ENCODE measurements around the gene BDKRB2. TPM values are rescaled to one million over a fixed set of nuclear protein-coding genes. Genes with fewer than 3 reads are reported as not detected.

The BDKRB2 gene
- total RNA-seq, 1 experiment from 2014 or later: 8.8 TPM

GRCh38 chr14:96267336-96267735 is 62.7 kb downstream of the BDKRB2 start:
- H3K36me3 ChIP-seq: peaks cover 51% of the 10 kb centered on the region
- peak; percentile 68 for DNase-seq
- H3K4me3 ChIP-seq: no peak overlapping the region
- no peaks in the 10 kb centered on the region for H3K27me3 ChIP-seq
- peaks cover under 1% of the 10 kb centered on the region; the same call in 1 of the 2 replicates for H3K9me3 ChIP-seq

- peak; percentile 37 for DNase-seq
- no peaks in the 10 kb centered on the region for H3K27me3 ChIP-seq
- H3K9me3 ChIP-seq: peaks cover 6% of the 10 kb centered on the region; the same call in 1 of the 2 replicates
- H3K4me3 ChIP-seq: no peak overlapping the region
- peaks cover 47% of the 10 kb centered on the region for H3K36me3 ChIP-seq
Observed at GRCh38 chr14:96267916-96268315, 63.3 kb downstream of the BDKRB2 start.

GRCh38 chr14:96268431-96269358 is 64.1 kb downstream of the BDKRB2 start:
- Histone ChIP-seq H3K36me3 (peaks cover 40% of the 10 kb centered on the region), H3K4me3 (no peak overlapping the region), H3K27me3 (no peaks in the 10 kb centered on the region), H3K9me3 (peaks cover 6% of the 10 kb centered on the region; the same call in 1 of the 2 replicates)
- peak; percentile 90 for DNase-seq

- no peak for DNase-seq
- no peaks in the 10 kb centered on the region for H3K27me3 ChIP-seq
- H3K9me3 ChIP-seq: peaks cover 6% of the 10 kb centered on the region; the same call in 1 of the 2 replicates
- peaks cover 33% of the 10 kb centered on the region for H3K36me3 ChIP-seq
- no peak overlapping the region for H3K4me3 ChIP-seq
Observed at GRCh38 chr14:96269359-96269710, 64.7 kb downstream of the BDKRB2 start.

GRCh38 chr14:96270565-96271420 is 66.2 kb downstream of the BDKRB2 start:
- H3K9me3 ChIP-seq: peaks cover 6% of the 10 kb centered on the region; the same call in 1 of the 2 replicates
- H3K27me3 ChIP-seq: no peaks in the 10 kb centered on the region
- H3K4me3 ChIP-seq: no peak overlapping the region
- peaks cover 22% of the 10 kb centered on the region for H3K36me3 ChIP-seq
- DNase-seq: peak; percentile 58

- H3K4me3 ChIP-seq: no peak overlapping the region
- no peaks in the 10 kb centered on the region for H3K27me3 ChIP-seq
- peaks cover 18% of the 10 kb centered on the region for H3K36me3 ChIP-seq
- peak; percentile 19 for DNase-seq
- peaks cover 6% of the 10 kb centered on the region; the same call in 1 of the 2 replicates for H3K9me3 ChIP-seq
Observed at GRCh38 chr14:96271421-96271762, 66.8 kb downstream of the BDKRB2 start.

GRCh38 chr14:96272777-96273473 is 68.3 kb downstream of the BDKRB2 start:
- Histone ChIP-seq H3K36me3 (peaks cover 6% of the 10 kb centered on the region; the same call in 1 of the 2 replicates), H3K9me3 (peaks cover 6% of the 10 kb centered on the region; the same call in 1 of the 2 replicates), H3K27me3 (no peaks in the 10 kb centered on the region), H3K4me3 (no peak overlapping the region)
- DNase-seq: no peak

GRCh38 chr14:96273629-96274028 is 69.0 kb downstream of the BDKRB2 start:
- no peak overlapping the region for H3K4me3 ChIP-seq
- DNase-seq: no peak
- H3K36me3 ChIP-seq: peaks cover under 1% of the 10 kb centered on the region; the same call in 1 of the 2 replicates
- H3K9me3 ChIP-seq: peaks cover 6% of the 10 kb centered on the region; the same call in 1 of the 2 replicates
- H3K27me3 ChIP-seq: no peaks in the 10 kb centered on the region

- Histone ChIP-seq H3K4me3 (no peak overlapping the region), H3K27me3 (no peaks in the 10 kb centered on the region), H3K36me3 (no peaks in the 10 kb centered on the region), H3K9me3 (peaks cover 6% of the 10 kb centered on the region; the same call in 1 of the 2 replicates)
- no peak for DNase-seq
Observed at GRCh38 chr14:96274122-96274521, 69.5 kb downstream of the BDKRB2 start.

GRCh38 chr14:96274543-96274942 is 69.9 kb downstream of the BDKRB2 start:
- Histone ChIP-seq H3K36me3 (no peaks in the 10 kb centered on the region), H3K9me3 (peaks cover 6% of the 10 kb centered on the region; the same call in 1 of the 2 replicates), H3K27me3 (no peaks in the 10 kb centered on the region), H3K4me3 (no peak overlapping the region)
- no peak for DNase-seq

- no peak overlapping the region for H3K4me3 ChIP-seq
- peaks cover 6% of the 10 kb centered on the region; the same call in 1 of the 2 replicates for H3K9me3 ChIP-seq
- H3K27me3 ChIP-seq: no peaks in the 10 kb centered on the region
- no peaks in the 10 kb centered on the region for H3K36me3 ChIP-seq
- peak; percentile 41 for DNase-seq
Observed at GRCh38 chr14:96275177-96276112, 70.8 kb downstream of the BDKRB2 start.

GRCh38 chr14:96277890-96278289 is 73.3 kb downstream of the BDKRB2 start:
- Histone ChIP-seq H3K4me3 (no peak overlapping the region), H3K27me3 (no peaks in the 10 kb centered on the region), H3K36me3 (no peaks in the 10 kb centered on the region), H3K9me3 (no peaks in the 10 kb centered on the region)
- DNase-seq: no peak

- Histone ChIP-seq H3K9me3 (no peaks in the 10 kb centered on the region), H3K27me3 (no peaks in the 10 kb centered on the region), H3K4me3 (no peak overlapping the region), H3K36me3 (no peaks in the 10 kb centered on the region)
- DNase-seq: no peak
Observed at GRCh38 chr14:96279564-96279963, 74.9 kb downstream of the BDKRB2 start.

GRCh38 chr14:96280104-96280503 is 75.5 kb downstream of the BDKRB2 start:
- Histone ChIP-seq H3K4me3 (no peak overlapping the region), H3K36me3 (no peaks in the 10 kb centered on the region), H3K27me3 (no peaks in the 10 kb centered on the region), H3K9me3 (no peaks in the 10 kb centered on the region)
- DNase-seq: no peak

GRCh38 chr14:96281486-96281885 is 76.8 kb downstream of the BDKRB2 start:
- H3K36me3 ChIP-seq: no peaks in the 10 kb centered on the region
- H3K4me3 ChIP-seq: no peak overlapping the region
- no peak for DNase-seq
- no peaks in the 10 kb centered on the region for H3K9me3 ChIP-seq
- no peaks in the 10 kb centered on the region for H3K27me3 ChIP-seq
